Osteocyte (in vitro differentiated cells): ENCODE measurements around the gene NECTIN4. TPM values are rescaled to one million over a fixed set of nuclear protein-coding genes. Genes with fewer than 3 reads are reported as not detected.

ENCODE experiments used
- DNase-seq: peaks from one replicate; pipeline ENCODE4 v3.0.0; 2021; ENCODE audit warnings: mixed read lengths; ENCODE audit not compliant: unreplicated experiment; ENCODE audit errors: extremely low spot score
- H3K27ac Mint-ChIP-seq: one replicate; pipeline ENCODE4 v1.8.0; 2021; ENCODE audit warnings: mild to moderate bottlenecking, mixed read lengths; ENCODE audit not compliant: unreplicated experiment
- H3K27me3 Mint-ChIP-seq: one replicate; pipeline ENCODE4 v1.8.0; 2021; ENCODE audit warnings: mixed read lengths; ENCODE audit not compliant: unreplicated experiment
- H3K36me3 Mint-ChIP-seq: one replicate; pipeline ENCODE4 v1.8.0; 2021; ENCODE audit warnings: mixed read lengths; ENCODE audit not compliant: unreplicated experiment
- H3K4me1 Mint-ChIP-seq: one replicate; pipeline ENCODE4 v1.8.0; 2021; ENCODE audit warnings: mixed read lengths; ENCODE audit not compliant: unreplicated experiment
- H3K4me3 Mint-ChIP-seq: one replicate; pipeline ENCODE4 v1.8.0; 2021; ENCODE audit warnings: mild to moderate bottlenecking, moderate library complexity, mixed read lengths; ENCODE audit not compliant: unreplicated experiment
- H3K9me3 Mint-ChIP-seq: one replicate; pipeline ENCODE4 v1.8.0; 2021; ENCODE audit warnings: mixed read lengths; ENCODE audit not compliant: unreplicated experiment
- CTCF ChIP-seq: fragments of 200-600 bp; sonication (generic); IDR thresholded peaks from 2 replicates; pipeline ENCODE4 v1.5.0; 2021; ENCODE audit warnings: antibody characterized with exemption, mild to moderate bottlenecking, moderate library complexity
- total RNA-seq: library from RNA; stranded (reverse); gene quantifications from 2 replicates; pipeline ENCODE4 v1.2.1, GENCODE V29; 2021

NECTIN4 gene
- total RNA-seq, 1 donor from 2014 or later: not detected

GRCh38 chr1:161039154-161039545 is 50.2 kb downstream of the NECTIN4 start:
- no peak overlapping the region for H3K4me3 Mint-ChIP-seq
- peaks cover 24% of the 10 kb centered on the region for H3K36me3 Mint-ChIP-seq
- H3K27ac Mint-ChIP-seq: no peak overlapping the region
- no peak for TF ChIP-seq CTCF
- no peaks in the 10 kb centered on the region for H3K9me3 Mint-ChIP-seq
- DNase-seq: no peak
- no peaks in the 10 kb centered on the region for H3K27me3 Mint-ChIP-seq
- H3K4me1 Mint-ChIP-seq: peaks cover 7% of the 10 kb centered on the region

GRCh38 chr1:161038523-161039153 is 50.7 kb downstream of the NECTIN4 start, which contains the start of gene TSTD1:
Gene TSTD1 (minus strand): TSS chr1:161038964. CDS start chr1:161038889, 75 bp downstream.
- DNase-seq: no peak

GRCh38 chr1:161037661-161038522 is 51.5 kb downstream of the NECTIN4 start:
- no peak for DNase-seq
- TF ChIP-seq CTCF: no peak
- Mint-ChIP-seq H3K27me3 (no peaks in the 10 kb centered on the region), H3K36me3 (peaks cover 24% of the 10 kb centered on the region), H3K27ac (no peak overlapping the region), H3K4me3 (no peak overlapping the region), H3K9me3 (no peaks in the 10 kb centered on the region), H3K4me1 (peaks cover 1% of the 10 kb centered on the region)

More at GRCh38 chr1:161038523-161039153, 50.7 kb downstream of the NECTIN4 start, which contains the start of gene TSTD1:
- H3K27me3 Mint-ChIP-seq: no peaks in the 10 kb centered on the region
- peaks cover 24% of the 10 kb centered on the region for H3K36me3 Mint-ChIP-seq
- H3K27ac Mint-ChIP-seq: no peak within 1 kb of the TSS
- no peak within 1 kb of the TSS for H3K4me3 Mint-ChIP-seq
- H3K9me3 Mint-ChIP-seq: no peaks in the 10 kb centered on the region
- H3K4me1 Mint-ChIP-seq: peaks cover 5% of the 10 kb centered on the region
- no peak for TF ChIP-seq CTCF

GRCh38 chr1:161033751-161034150 is 55.6 kb downstream of the NECTIN4 start:
- Mint-ChIP-seq H3K27me3 (peaks cover 6% of the 10 kb centered on the region), H3K27ac (no peak overlapping the region), H3K4me3 (no peak overlapping the region), H3K9me3 (no peaks in the 10 kb centered on the region), H3K36me3 (peaks cover 2% of the 10 kb centered on the region), H3K4me1 (no peaks in the 10 kb centered on the region)
- TF ChIP-seq CTCF: no peak
- DNase-seq: no peak

GRCh38 chr1:161032409-161032808 is 56.9 kb downstream of the NECTIN4 start:
- Mint-ChIP-seq H3K36me3 (no peaks in the 10 kb centered on the region), H3K4me3 (no peak overlapping the region), H3K27me3 (peaks cover 6% of the 10 kb centered on the region), H3K27ac (no peak overlapping the region), H3K9me3 (no peaks in the 10 kb centered on the region), H3K4me1 (no peaks in the 10 kb centered on the region)
- DNase-seq: no peak
- TF ChIP-seq CTCF: no peak
